ENCODE data around the gene C1S.
A peak's percentile ranks its signal among the peaks of the same experiment; 100 is the strongest.

The C1S gene

GRCh38 chr12:7018350-7019042, 42.0 kb upstream of the C1S start, which contains the start of gene LPCAT3:
Gene LPCAT3, minus strand, starts transcription at chr12:7018476. Its CDS starts 52 bp downstream, at chr12:7018424.
- Histone ChIP-seq H4K20me1 (ENCODE audit: insufficient read depth, low read length) (no peaks in the 10 kb centered on the region), H3K9me2 (replicated peaks; ENCODE audit: insufficient read depth, low read length) (no peaks in the 10 kb centered on the region), H3F3A (ENCODE audit: insufficient read depth, low read length) (peaks cover 11% of the 10 kb centered on the region; the same call in 1 of the 2 replicates), H3K4me2 (ENCODE audit: low read depth, low read length) (peak within 1 kb of the TSS; percentile 81), H3K27ac (ENCODE audit: low read length) (peak within 1 kb of the TSS; percentile 84), H3K4me3 (ENCODE audit: low read length) (peak within 1 kb of the TSS; percentile 96), H3K36me3 (replicated peaks; ENCODE audit: insufficient read depth, low read length) (no peaks in the 10 kb centered on the region), H3K9ac (ENCODE audit: low read length) (peak within 1 kb of the TSS; percentile 67), H3K4me1 (ENCODE audit: low read length) (peaks cover 9% of the 10 kb centered on the region; the same call in 1 of the 2 replicates), H3K9me3 (replicated peaks; ENCODE audit: insufficient read depth, low read length) (no peaks in the 10 kb centered on the region), H3K79me2 (ENCODE audit: low read length) (peaks cover 18% of the 10 kb centered on the region), H2AFZ (ENCODE audit: low read length) (peak within 1 kb of the TSS; percentile 87), H3K27me3 (replicated peaks; ENCODE audit: insufficient read depth, low read length) (no peaks in the 10 kb centered on the region)
- TF ChIP-seq EZH2 (optimal IDR thresholded peaks at IDR 0.05; ENCODE audit: low read depth, low read length) = no peak
- peak; percentile 73 for TF ChIP-seq CTCF (IDR thresholded peaks at IDR 0.05; ENCODE audit: low read length)
- no peak for TF ChIP-seq EZH2phosphoT487 (IDR thresholded peaks at IDR 0.05; ENCODE audit: low read length)
- peak; percentile 97 for DNase-seq

- no peak for DNase-seq
Observed at GRCh38 chr12:7019043-7019569, 41.4 kb upstream of the C1S start.

GRCh38 chr12:7021956-7022355, 38.6 kb upstream of the C1S start:
- Histone ChIP-seq H3K4me1 (ENCODE audit: low read length) (peaks cover 6% of the 10 kb centered on the region; the same call in 1 of the 2 replicates), H3K27me3 (replicated peaks; ENCODE audit: insufficient read depth, low read length) (no peaks in the 10 kb centered on the region), H3K4me3 (ENCODE audit: low read length) (no peak overlapping the region), H4K20me1 (ENCODE audit: insufficient read depth, low read length) (no peaks in the 10 kb centered on the region), H2AFZ (ENCODE audit: low read length) (no peak overlapping the region), H3K4me2 (ENCODE audit: low read depth, low read length) (no peak overlapping the region), H3K27ac (ENCODE audit: low read length) (no peak overlapping the region), H3K9ac (ENCODE audit: low read length) (no peak overlapping the region), H3K36me3 (replicated peaks; ENCODE audit: insufficient read depth, low read length) (no peaks in the 10 kb centered on the region), H3K9me2 (replicated peaks; ENCODE audit: insufficient read depth, low read length) (no peaks in the 10 kb centered on the region), H3K9me3 (replicated peaks; ENCODE audit: insufficient read depth, low read length) (no peaks in the 10 kb centered on the region), H3F3A (ENCODE audit: insufficient read depth, low read length) (peaks cover 10% of the 10 kb centered on the region; the same call in 1 of the 2 replicates), H3K79me2 (ENCODE audit: low read length) (peaks cover 6% of the 10 kb centered on the region)
- TF ChIP-seq EZH2phosphoT487 (IDR thresholded peaks at IDR 0.05; ENCODE audit: low read length) (no peak), EZH2 (optimal IDR thresholded peaks at IDR 0.05; ENCODE audit: low read depth, low read length) (no peak), CTCF (IDR thresholded peaks at IDR 0.05; ENCODE audit: low read length) (no peak)
- DNase-seq = no peak

More at GRCh38 chr12:7019043-7019569, 41.4 kb upstream of the C1S start:
- peaks cover 18% of the 10 kb centered on the region for H3K79me2 ChIP-seq (ENCODE audit: low read length)
- TF ChIP-seq EZH2phosphoT487 (IDR thresholded peaks at IDR 0.05; ENCODE audit: low read length) (no peak), CTCF (IDR thresholded peaks at IDR 0.05; ENCODE audit: low read length) (no peak)
- H3K4me1 ChIP-seq (ENCODE audit: low read length) = peaks cover 9% of the 10 kb centered on the region; the same call in 1 of the 2 replicates
- peak overlapping the region; percentile 81 for H3K4me2 ChIP-seq (ENCODE audit: low read depth, low read length)
- H3K9ac ChIP-seq (ENCODE audit: low read length) = peak overlapping the region; percentile 67; the same call in 1 of the 2 replicates
- no peaks in the 10 kb centered on the region for H3K36me3 ChIP-seq (replicated peaks; ENCODE audit: insufficient read depth, low read length)
- H3K27me3 ChIP-seq (replicated peaks; ENCODE audit: insufficient read depth, low read length) = no peaks in the 10 kb centered on the region
- peak overlapping the region; percentile 87 for H2AFZ ChIP-seq (ENCODE audit: low read length)
- no peak overlapping the region for H3K27ac ChIP-seq (ENCODE audit: low read length)
- peaks cover 11% of the 10 kb centered on the region; the same call in 1 of the 2 replicates for H3F3A ChIP-seq (ENCODE audit: insufficient read depth, low read length)
- no peaks in the 10 kb centered on the region for H4K20me1 ChIP-seq (ENCODE audit: insufficient read depth, low read length)
- no peaks in the 10 kb centered on the region for H3K9me2 ChIP-seq (replicated peaks; ENCODE audit: insufficient read depth, low read length)
- no peaks in the 10 kb centered on the region for H3K9me3 ChIP-seq (replicated peaks; ENCODE audit: insufficient read depth, low read length)
- peak overlapping the region; percentile 96 for H3K4me3 ChIP-seq (ENCODE audit: low read length)
